GM21390 (cell line): ENCODE measurements around the gene CACNA2D3.

Experiments
- ATAC-seq: cut with Tn5 transposase; IDR thresholded peaks from one replicate; pipeline ENCODE4 v1.9.1; 2021; ENCODE audit not compliant: unreplicated experiment

Gene CACNA2D3

DNA sequence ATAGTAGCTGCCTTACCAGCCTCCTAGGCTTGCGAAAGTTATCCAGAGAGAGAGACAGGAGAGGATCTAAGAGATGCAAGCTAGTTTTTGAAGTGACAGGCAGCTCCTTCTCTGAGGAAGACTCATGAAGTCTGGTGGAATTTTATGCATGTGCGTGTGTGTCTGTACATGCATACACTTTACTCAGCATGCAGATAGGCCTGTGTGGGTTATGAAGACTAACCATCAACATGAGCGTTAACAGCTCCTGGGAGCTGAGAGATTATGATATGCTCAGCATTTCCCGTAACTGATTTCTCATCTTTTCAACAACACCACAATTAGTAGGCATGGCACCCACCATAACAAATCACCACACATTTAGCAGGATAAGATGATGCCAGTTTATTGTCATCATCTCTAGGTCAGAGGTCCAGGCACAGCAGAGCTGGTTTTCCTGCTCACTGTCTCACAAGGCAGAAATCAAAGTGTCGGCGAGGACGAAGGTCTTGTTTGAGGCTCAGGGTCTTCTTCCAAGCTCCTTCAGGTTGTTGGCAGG lies 239.5 kb downstream of the CACNA2D3 start:
- no peak for ATAC-seq

- no peak for ATAC-seq
Measured at GRCh38 chr3:54366007-54366750, 243.8 kb downstream of the CACNA2D3 start.

DNA sequence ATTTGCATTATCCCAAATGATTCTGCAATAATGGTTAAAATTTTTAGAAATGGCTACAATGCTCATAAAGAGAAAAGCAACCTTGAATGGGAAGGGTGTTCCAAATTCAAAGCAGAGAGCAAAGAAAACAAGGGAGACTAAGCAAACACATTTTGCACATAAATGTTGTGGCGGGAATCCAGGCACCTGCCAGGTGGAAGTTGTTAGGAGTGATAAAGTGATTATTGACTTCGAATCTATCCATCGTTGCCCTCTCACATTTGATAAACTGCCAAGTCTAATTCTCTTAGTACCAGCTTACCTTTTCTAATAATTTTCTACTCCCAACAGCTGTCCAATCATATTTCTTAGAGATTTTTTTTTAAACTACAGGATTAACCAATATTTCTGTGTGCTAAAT lies 244.5 kb downstream of the CACNA2D3 start:
- no peak for ATAC-seq

GRCh38 chr3:54372232-54372631 lies 249.9 kb downstream of the CACNA2D3 start:
- ATAC-seq = no peak

- no peak for ATAC-seq
Measured at GRCh38 chr3:54374214-54374852, 252.0 kb downstream of the CACNA2D3 start.

DNA sequence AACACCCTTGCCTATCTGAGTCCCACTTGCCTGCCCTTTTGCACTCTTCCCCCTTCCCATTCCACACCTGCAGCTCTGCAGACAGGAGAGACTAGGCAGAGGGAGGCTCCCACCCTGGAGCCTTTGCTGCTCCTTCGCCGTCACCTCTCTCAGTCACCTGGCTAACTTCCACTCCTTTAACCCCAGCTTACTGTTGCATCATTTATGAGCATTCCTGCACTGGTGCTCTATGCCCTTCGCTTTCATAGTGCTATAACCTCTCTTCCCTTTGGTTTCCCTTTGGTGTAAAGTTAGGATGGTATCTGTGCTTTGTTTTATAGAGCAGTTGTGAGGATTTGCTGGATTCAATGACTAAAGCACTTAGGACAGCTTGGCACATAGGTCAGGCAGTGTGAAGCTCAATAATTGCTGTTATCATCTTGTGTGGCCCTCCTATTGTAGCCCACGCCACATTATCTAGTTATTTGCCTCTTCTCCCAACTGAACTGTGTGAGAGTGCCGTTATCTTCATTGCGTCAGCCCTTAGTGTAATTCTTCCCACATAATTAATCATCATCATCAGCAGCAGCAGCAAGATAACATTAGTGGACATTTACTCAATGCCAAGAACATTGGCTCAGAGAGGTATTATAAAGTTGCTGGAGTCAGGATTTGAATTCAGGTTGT lies 253.9 kb downstream of the CACNA2D3 start:
- no peak for ATAC-seq

GRCh38 chr3:54376939-54377578 lies 254.7 kb downstream of the CACNA2D3 start:
- no peak for ATAC-seq

- no peak for ATAC-seq
Measured at GRCh38 chr3:54378184-54378583, 255.8 kb downstream of the CACNA2D3 start.

DNA sequence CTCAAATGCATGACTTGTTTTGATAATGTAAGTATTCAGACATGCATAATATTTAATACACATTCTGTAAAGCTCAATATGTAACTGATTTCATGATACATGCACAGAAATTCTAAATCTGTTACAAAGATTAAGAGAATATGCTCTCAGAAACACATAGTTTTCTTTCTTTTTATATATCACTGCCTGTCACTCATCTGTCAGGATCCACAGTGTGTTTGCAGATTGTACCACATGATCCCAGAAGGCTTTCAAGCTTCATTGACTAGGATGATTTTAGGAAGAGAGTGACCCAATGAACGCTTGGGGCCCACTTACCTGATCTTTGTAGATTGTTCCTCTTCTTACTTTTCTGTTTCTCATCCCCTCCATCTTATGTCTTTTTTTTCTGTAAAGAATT lies 261.9 kb downstream of the CACNA2D3 start:
- no peak for ATAC-seq

GRCh38 chr3:54390582-54390981 lies 268.2 kb downstream of the CACNA2D3 start:
- no peak for ATAC-seq

GRCh38 chr3:54393150-54393549 lies 270.8 kb downstream of the CACNA2D3 start:
- no peak for ATAC-seq

DNA sequence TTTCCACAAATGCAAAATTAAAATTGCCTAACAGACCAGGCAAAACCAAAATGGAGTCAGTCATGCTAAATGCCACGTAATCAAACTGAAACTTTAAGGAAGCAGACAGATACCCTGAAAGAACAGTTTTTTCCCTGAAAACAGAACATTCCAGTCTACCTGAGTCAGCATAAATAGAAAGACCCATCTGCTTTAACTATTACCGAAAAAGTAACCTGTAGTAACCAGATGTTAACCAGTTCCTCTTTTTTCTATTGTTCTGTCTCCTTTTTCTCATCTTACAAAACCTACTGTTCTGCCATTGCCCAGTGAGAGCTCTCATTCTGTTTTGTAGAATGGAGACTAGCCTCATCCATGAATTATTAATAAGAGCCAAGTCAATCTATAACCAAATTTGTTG lies 286.0 kb downstream of the CACNA2D3 start:
- ATAC-seq = no peak

- no peak for ATAC-seq
Measured at GRCh38 chr3:54421943-54422342, 299.6 kb downstream of the CACNA2D3 start.

- ATAC-seq = no peak
Measured at GRCh38 chr3:54424292-54424691, 301.9 kb downstream of the CACNA2D3 start.

DNA sequence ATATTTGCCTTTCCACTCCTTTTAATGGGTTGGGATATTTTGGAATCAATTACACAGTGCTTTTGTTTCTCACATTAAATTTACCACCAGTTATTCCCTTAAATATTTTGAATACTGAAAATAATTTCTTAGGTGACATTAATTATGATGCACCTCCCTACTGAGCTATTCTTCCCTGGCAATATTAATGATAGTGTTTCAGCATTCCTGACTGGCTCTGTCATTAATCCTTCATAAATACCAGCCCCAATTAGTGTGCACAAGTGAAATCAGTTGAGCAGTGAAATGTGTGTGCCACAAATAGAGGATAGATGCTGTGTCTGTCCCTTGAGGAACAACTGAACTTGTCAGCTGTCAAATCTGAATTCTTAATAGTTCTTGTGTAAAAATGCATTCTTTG lies 304.0 kb downstream of the CACNA2D3 start:
- ATAC-seq = no peak

DNA sequence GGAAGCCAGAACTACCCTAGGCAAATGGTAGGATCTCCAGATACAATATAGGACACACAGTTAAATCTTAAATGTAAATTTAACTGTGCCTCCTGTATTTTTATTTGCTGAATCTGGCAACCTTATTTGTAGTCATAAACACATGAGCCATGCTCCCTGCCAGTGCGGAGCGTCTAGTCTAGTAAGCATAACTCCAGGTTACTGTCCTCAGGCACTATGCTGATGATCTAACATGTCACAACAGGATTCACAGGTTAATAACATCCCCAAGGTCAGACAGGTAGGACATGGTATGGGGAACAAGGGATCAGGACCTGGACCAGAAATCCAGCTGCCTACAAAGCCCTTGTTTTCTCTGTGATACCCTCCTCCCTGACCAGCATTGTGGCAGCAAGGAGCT lies 305.1 kb downstream of the CACNA2D3 start:
- no peak for ATAC-seq

- ATAC-seq = no peak
Measured at GRCh38 chr3:54427941-54428871, 305.9 kb downstream of the CACNA2D3 start.

DNA sequence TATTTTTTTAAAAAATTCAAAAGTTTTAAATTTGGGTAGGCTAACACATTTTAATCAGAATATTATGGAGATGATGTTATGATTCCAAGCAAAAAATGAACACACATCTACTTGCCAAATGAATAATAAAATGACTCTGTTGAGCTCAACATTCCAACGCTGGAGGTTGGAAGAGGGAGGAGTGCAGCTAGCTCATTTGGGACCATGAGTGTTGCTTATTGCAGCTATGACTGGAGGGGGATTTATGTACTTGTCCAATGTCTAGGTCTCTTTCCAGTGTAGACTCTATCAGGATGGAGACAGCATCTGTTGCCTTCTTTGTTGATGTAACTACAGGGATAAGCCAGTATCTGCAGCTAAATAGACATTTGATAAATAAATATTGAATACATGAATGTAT lies 310.6 kb downstream of the CACNA2D3 start:
- no peak for ATAC-seq

- no peak for ATAC-seq
Measured at GRCh38 chr3:54433846-54434245, 311.5 kb downstream of the CACNA2D3 start.

GRCh38 chr3:54434756-54435155 lies 312.4 kb downstream of the CACNA2D3 start:
- no peak for ATAC-seq
